SK-N-SH treated with all-trans-retinoic acid at 6 μM for 48 hours (cell line): ENCODE measurements around the gene NPIPB2.

ENCODE experiments used
- ATAC-seq: fragments of 200-7000 bp; cut with Tn5 transposase; 3 replicates; pipeline ENCODE4 v1.9.1; 2020; ENCODE audit warnings: mild to moderate bottlenecking, moderate library complexity
- ARNTL ChIP-seq: fragments of 450-650 bp; formaldehyde crosslinking; IDR thresholded peaks from 2 replicates; pipeline ENCODE4 v1.5.0; 2020; ENCODE audit warnings: low read depth, mild to moderate bottlenecking, moderate library complexity, borderline replicate concordance
- BACH2 ChIP-seq: fragments of 250-450 bp; sonication (Bioruptor Pico); IDR thresholded peaks from 2 replicates; pipeline ENCODE4 v1.9.0; 2021; ENCODE audit warnings: mild to moderate bottlenecking, borderline replicate concordance
- CSDC2 ChIP-seq: fragments of 250-450 bp; sonication (Bioruptor Pico); IDR thresholded peaks from 2 replicates; pipeline ENCODE4 v1.5.0; 2020; ENCODE audit warnings: mild to moderate bottlenecking, moderate library complexity
- ESRRG ChIP-seq: fragments of 250-450 bp; sonication (Bioruptor Pico); IDR thresholded peaks from 2 replicates; pipeline ENCODE4 v1.6.1; 2021; ENCODE audit warnings: mild to moderate bottlenecking
- GLIS3 ChIP-seq: fragments of 250-450 bp; sonication (Bioruptor Pico); IDR thresholded peaks from 2 replicates; pipeline ENCODE4 v1.5.0; 2020; ENCODE audit warnings: mild to moderate bottlenecking, moderate library complexity
- ISL1 ChIP-seq: fragments of 250-450 bp; sonication (Bioruptor Pico); IDR thresholded peaks from 2 replicates; pipeline ENCODE4 v2.1.2; 2022; ENCODE audit warnings: mild to moderate bottlenecking, moderate library complexity
- OSR1 ChIP-seq: fragments of 250-450 bp; sonication (Bioruptor Pico); IDR thresholded peaks from 2 replicates; pipeline ENCODE4 v1.8.0; 2022; ENCODE audit warnings: moderate library complexity, mild to moderate bottlenecking, inconsistent platforms
- POU6F1 ChIP-seq: fragments of 250-450 bp; sonication (Bioruptor Pico); IDR thresholded peaks from 2 replicates; pipeline ENCODE4 v1.8.0; 2021; ENCODE audit warnings: low read depth, mild to moderate bottlenecking, moderate library complexity, borderline replicate concordance
- PPARA ChIP-seq: fragments of 250-450 bp; sonication (Bioruptor Pico); IDR thresholded peaks from 2 replicates; pipeline ENCODE4 v1.5.0; 2020; ENCODE audit warnings: mild to moderate bottlenecking, borderline replicate concordance
- RARB ChIP-seq: fragments of 250-450 bp; sonication (Bioruptor Pico); IDR thresholded peaks from 2 replicates; pipeline ENCODE4 v1.8.0; 2021; ENCODE audit warnings: mild to moderate bottlenecking, moderate library complexity
- SNAI2 ChIP-seq: fragments of 250-450 bp; sonication (Bioruptor Pico); IDR thresholded peaks from 2 replicates; pipeline ENCODE4 v1.5.0; 2020; ENCODE audit warnings: mild to moderate bottlenecking, moderate library complexity
- TCF4 ChIP-seq: fragments of 250-450 bp; sonication (Bioruptor Pico); IDR thresholded peaks from 2 replicates; pipeline ENCODE4 v1.8.0; 2021; ENCODE audit warnings: mild to moderate bottlenecking, moderate library complexity, borderline replicate concordance
- TOX ChIP-seq: fragments of 250-450 bp; sonication (Bioruptor Pico); IDR thresholded peaks from 2 replicates; pipeline ENCODE4 v1.8.0; 2021; ENCODE audit warnings: mild to moderate bottlenecking, moderate library complexity, borderline replicate concordance
- ZC3H10 ChIP-seq: fragments of 250-450 bp; sonication (Bioruptor Pico); IDR thresholded peaks from 2 replicates; pipeline ENCODE4 v1.5.1; 2021; ENCODE audit warnings: mild to moderate bottlenecking, moderate library complexity
- ZFP30 ChIP-seq: fragments of 450-650 bp; formaldehyde crosslinking; IDR thresholded peaks from 2 replicates; pipeline ENCODE4 v1.5.0; 2022; ENCODE audit warnings: mild to moderate bottlenecking, moderate library complexity
- ZNF565 ChIP-seq: fragments of 450-650 bp; formaldehyde crosslinking; conservative IDR thresholded peaks from 2 replicates; pipeline ENCODE4 v1.5.0; 2020; ENCODE audit warnings: low read depth, mild to moderate bottlenecking, moderate library complexity
- TF ChIP-seq, protein P1 (sequence below): fragments of 250-450 bp; sonication (Bioruptor Pico); IDR thresholded peaks from 2 replicates; pipeline ENCODE4 v1.5.1; 2021; ENCODE audit warnings: mild to moderate bottlenecking, moderate library complexity
- TF ChIP-seq, protein P2 (sequence below): fragments of 250-450 bp; sonication (Bioruptor Pico); IDR thresholded peaks from 2 replicates; pipeline ENCODE4 v1.8.0; 2020; ENCODE audit warnings: mild to moderate bottlenecking, moderate library complexity, borderline replicate concordance
- TF ChIP-seq, protein P3 (sequence below): fragments of 250-450 bp; sonication (Bioruptor Pico); IDR thresholded peaks from 2 replicates; pipeline ENCODE4 v1.5.0; 2020; ENCODE audit warnings: mild to moderate bottlenecking, moderate library complexity

The NPIPB2 gene

DNA sequence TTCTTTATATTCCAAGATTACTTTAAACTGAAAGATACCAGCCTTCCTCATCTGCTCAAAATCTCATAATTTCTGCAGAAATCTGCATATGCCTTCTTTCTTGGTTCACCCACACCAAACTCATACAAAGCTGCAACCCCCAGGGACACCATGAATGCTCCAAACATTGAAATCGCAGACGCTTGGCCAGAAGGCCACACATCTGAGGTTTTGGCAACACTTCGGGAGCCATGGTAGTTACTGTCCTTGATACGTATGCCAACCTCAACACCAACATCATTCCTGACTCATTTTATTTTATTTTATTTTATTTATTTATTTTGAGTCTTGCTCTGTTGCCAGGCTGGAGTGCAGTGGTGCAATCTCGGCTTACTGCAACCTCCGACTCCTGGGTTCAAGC, 37.9 kb downstream of the NPIPB2 start:
- no peak for ATAC-seq
- TF ChIP-seq BACH2 (CRISPR knock-in tag) (no peak), OSR1 (CRISPR knock-in tag) (no peak), ZNF565 (no peak), POU6F1 (no peak), ZFP30 (CRISPR knock-in tag) (no peak), RARB (CRISPR knock-in tag) (no peak), TOX (no peak), CSDC2 (CRISPR knock-in tag) (no peak)
- TF ChIP-seq, protein P1, sequence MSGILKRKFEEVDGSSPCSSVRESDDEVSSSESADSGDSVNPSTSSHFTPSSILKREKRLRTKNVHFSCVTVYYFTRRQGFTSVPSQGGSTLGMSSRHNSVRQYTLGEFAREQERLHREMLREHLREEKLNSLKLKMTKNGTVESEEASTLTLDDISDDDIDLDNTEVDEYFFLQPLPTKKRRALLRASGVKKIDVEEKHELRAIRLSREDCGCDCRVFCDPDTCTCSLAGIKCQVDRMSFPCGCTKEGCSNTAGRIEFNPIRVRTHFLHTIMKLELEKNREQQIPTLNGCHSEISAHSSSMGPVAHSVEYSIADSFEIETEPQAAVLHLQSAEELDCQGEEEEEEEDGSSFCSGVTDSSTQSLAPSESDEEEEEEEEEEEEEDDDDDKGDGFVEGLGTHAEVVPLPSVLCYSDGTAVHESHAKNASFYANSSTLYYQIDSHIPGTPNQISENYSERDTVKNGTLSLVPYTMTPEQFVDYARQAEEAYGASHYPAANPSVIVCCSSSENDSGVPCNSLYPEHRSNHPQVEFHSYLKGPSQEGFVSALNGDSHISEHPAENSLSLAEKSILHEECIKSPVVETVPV = no peak

GRCh38 chr16:11901091-11901490, 40.8 kb downstream of the NPIPB2 start:
- peak; percentile 24; the same call in 1 of the 3 replicates for ATAC-seq
- TF ChIP-seq ARNTL (CRISPR knock-in tag) = no peak
- TF ChIP-seq ESRRG = no peak
- no peak for TF ChIP-seq CSDC2 (CRISPR knock-in tag)
- TF ChIP-seq ZFP30 (CRISPR knock-in tag) = no peak
- TF ChIP-seq TOX = no peak

GRCh38 chr16:11896486-11897176, 45.2 kb downstream of the NPIPB2 start:
- peak; percentile 84 for ATAC-seq
- no peak for TF ChIP-seq SNAI2

GRCh38 chr16:11893571-11893970, 48.3 kb downstream of the NPIPB2 start:
- TF ChIP-seq TOX (no peak), OSR1 (CRISPR knock-in tag) (no peak), GLIS3 (CRISPR knock-in tag) (no peak)
- TF ChIP-seq, protein P2, sequence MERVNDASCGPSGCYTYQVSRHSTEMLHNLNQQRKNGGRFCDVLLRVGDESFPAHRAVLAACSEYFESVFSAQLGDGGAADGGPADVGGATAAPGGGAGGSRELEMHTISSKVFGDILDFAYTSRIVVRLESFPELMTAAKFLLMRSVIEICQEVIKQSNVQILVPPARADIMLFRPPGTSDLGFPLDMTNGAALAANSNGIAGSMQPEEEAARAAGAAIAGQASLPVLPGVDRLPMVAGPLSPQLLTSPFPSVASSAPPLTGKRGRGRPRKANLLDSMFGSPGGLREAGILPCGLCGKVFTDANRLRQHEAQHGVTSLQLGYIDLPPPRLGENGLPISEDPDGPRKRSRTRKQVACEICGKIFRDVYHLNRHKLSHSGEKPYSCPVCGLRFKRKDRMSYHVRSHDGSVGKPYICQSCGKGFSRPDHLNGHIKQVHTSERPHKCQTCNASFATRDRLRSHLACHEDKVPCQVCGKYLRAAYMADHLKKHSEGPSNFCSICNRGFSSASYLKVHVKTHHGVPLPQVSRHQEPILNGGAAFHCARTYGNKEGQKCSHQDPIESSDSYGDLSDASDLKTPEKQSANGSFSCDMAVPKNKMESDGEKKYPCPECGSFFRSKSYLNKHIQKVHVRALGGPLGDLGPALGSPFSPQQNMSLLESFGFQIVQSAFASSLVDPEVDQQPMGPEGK (CRISPR knock-in tag) = no peak
- TF ChIP-seq, protein P3, sequence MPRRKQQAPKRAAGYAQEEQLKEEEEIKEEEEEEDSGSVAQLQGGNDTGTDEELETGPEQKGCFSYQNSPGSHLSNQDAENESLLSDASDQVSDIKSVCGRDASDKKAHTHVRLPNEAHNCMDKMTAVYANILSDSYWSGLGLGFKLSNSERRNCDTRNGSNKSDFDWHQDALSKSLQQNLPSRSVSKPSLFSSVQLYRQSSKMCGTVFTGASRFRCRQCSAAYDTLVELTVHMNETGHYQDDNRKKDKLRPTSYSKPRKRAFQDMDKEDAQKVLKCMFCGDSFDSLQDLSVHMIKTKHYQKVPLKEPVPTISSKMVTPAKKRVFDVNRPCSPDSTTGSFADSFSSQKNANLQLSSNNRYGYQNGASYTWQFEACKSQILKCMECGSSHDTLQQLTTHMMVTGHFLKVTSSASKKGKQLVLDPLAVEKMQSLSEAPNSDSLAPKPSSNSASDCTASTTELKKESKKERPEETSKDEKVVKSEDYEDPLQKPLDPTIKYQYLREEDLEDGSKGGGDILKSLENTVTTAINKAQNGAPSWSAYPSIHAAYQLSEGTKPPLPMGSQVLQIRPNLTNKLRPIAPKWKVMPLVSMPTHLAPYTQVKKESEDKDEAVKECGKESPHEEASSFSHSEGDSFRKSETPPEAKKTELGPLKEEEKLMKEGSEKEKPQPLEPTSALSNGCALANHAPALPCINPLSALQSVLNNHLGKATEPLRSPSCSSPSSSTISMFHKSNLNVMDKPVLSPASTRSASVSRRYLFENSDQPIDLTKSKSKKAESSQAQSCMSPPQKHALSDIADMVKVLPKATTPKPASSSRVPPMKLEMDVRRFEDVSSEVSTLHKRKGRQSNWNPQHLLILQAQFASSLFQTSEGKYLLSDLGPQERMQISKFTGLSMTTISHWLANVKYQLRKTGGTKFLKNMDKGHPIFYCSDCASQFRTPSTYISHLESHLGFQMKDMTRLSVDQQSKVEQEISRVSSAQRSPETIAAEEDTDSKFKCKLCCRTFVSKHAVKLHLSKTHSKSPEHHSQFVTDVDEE (CRISPR knock-in tag) = no peak
- ATAC-seq = no peak

DNA sequence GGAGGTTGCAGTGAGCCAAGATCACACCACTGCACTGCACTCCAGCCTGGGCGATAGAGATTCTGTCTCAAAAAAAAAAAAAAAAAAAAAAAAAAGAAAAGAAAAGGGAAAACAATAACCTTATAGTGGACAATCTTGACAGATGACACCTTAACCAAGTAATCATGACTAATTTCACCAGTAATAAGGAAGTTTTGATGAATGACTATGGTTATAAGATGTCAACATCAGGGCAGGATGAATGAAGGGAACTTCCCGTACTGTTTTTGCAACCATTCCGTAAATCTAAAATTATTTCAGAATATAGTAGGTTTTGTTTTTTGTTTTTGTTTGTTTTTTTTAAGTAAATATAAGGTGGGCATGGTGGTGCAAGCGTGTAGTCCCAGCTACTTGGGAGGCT, 49.1 kb downstream of the NPIPB2 start:
- ATAC-seq = no peak
- TF ChIP-seq TCF4 = no peak
- TF ChIP-seq ISL1 (CRISPR knock-in tag) = no peak
- TF ChIP-seq PPARA = no peak
- TF ChIP-seq, protein P3 (CRISPR knock-in tag) = no peak
- no peak for TF ChIP-seq ZFP30 (CRISPR knock-in tag)
- TF ChIP-seq CSDC2 (CRISPR knock-in tag) = no peak
- TF ChIP-seq ESRRG = no peak
- TF ChIP-seq OSR1 (CRISPR knock-in tag) = no peak
- no peak for TF ChIP-seq GLIS3 (CRISPR knock-in tag)
- TF ChIP-seq SNAI2 = no peak
- TF ChIP-seq, protein P2 (CRISPR knock-in tag) = no peak
- TF ChIP-seq ZC3H10 = no peak
- TF ChIP-seq, protein P1 = no peak
- no peak for TF ChIP-seq ARNTL (CRISPR knock-in tag)
- no peak for TF ChIP-seq ZNF565
